Measurements from ENCODE around the gene LRGUK.

The LRGUK gene

GRCh38 chr7:134083766-134084487, 43.2 kb upstream of the LRGUK start:
- TF ChIP-seq CTCF (IDR thresholded peaks at IDR 0.05): no peak
- Histone ChIP-seq H3K9ac (no peak overlapping the region), H3K4me1 (no peaks in the 10 kb centered on the region), H3K79me2 (no peaks in the 10 kb centered on the region), H2AFZ (no peak overlapping the region), H3K27me3 (ENCODE audit: control insufficient read depth, insufficient read depth, low read length) (no peaks in the 10 kb centered on the region), H3K27ac (no peak overlapping the region), H3K4me2 (ENCODE audit: low read length) (no peak overlapping the region), H3K36me3 (ENCODE audit: control insufficient read depth, insufficient read depth, low read length) (no peaks in the 10 kb centered on the region), H3K9me3 (ENCODE audit: control insufficient read depth, low read length) (no peaks in the 10 kb centered on the region), H3K4me3 (ENCODE audit: low read depth, low read length) (no peak overlapping the region)

GRCh38 chr7:134084488-134085144, 42.5 kb upstream of the LRGUK start:
- H3K9ac ChIP-seq: no peak overlapping the region
- H3K79me2 ChIP-seq: no peaks in the 10 kb centered on the region
- no peak overlapping the region for H2AFZ ChIP-seq
- no peaks in the 10 kb centered on the region for H3K27me3 ChIP-seq (ENCODE audit: control insufficient read depth, insufficient read depth, low read length)
- no peak for TF ChIP-seq CTCF (IDR thresholded peaks at IDR 0.05)
- H3K9me3 ChIP-seq (ENCODE audit: control insufficient read depth, low read length): no peaks in the 10 kb centered on the region
- H3K4me2 ChIP-seq (ENCODE audit: low read length): no peak overlapping the region
- no peak overlapping the region for H3K27ac ChIP-seq
- no peaks in the 10 kb centered on the region for H3K4me1 ChIP-seq
- no peaks in the 10 kb centered on the region for H3K36me3 ChIP-seq (ENCODE audit: control insufficient read depth, insufficient read depth, low read length)
- no peak overlapping the region for H3K4me3 ChIP-seq (ENCODE audit: low read depth, low read length)

GRCh38 chr7:134085311-134085710, 41.8 kb upstream of the LRGUK start:
- Histone ChIP-seq H3K9ac (no peak overlapping the region), H3K27ac (no peak overlapping the region), H2AFZ (no peak overlapping the region), H3K4me3 (ENCODE audit: low read depth, low read length) (no peak overlapping the region), H3K4me1 (no peaks in the 10 kb centered on the region), H3K79me2 (no peaks in the 10 kb centered on the region), H3K9me3 (ENCODE audit: control insufficient read depth, low read length) (no peaks in the 10 kb centered on the region), H3K36me3 (ENCODE audit: control insufficient read depth, insufficient read depth, low read length) (no peaks in the 10 kb centered on the region), H3K27me3 (ENCODE audit: control insufficient read depth, insufficient read depth, low read length) (no peaks in the 10 kb centered on the region), H3K4me2 (ENCODE audit: low read length) (no peak overlapping the region)
- TF ChIP-seq CTCF (IDR thresholded peaks at IDR 0.05): no peak

GRCh38 chr7:134086998-134087735, 40.0 kb upstream of the LRGUK start:
- Histone ChIP-seq H3K9me3 (ENCODE audit: control insufficient read depth, low read length) (no peaks in the 10 kb centered on the region), H3K9ac (no peak overlapping the region), H3K4me2 (ENCODE audit: low read length) (no peak overlapping the region), H3K79me2 (no peaks in the 10 kb centered on the region), H2AFZ (no peak overlapping the region), H3K27me3 (ENCODE audit: control insufficient read depth, insufficient read depth, low read length) (no peaks in the 10 kb centered on the region), H3K36me3 (ENCODE audit: control insufficient read depth, insufficient read depth, low read length) (no peaks in the 10 kb centered on the region), H3K27ac (no peak overlapping the region), H3K4me3 (ENCODE audit: low read depth, low read length) (no peak overlapping the region), H3K4me1 (no peaks in the 10 kb centered on the region)
- TF ChIP-seq CTCF (IDR thresholded peaks at IDR 0.05): no peak
